Neural cell (in vitro differentiated cells): Measurements from ENCODE around the gene LGALSL.

Source experiments
- POLR2AphosphoS5 ChIP-seq: IDR thresholded peaks from 2 replicates; pipeline ENCODE4 v1.6.1; 2012
- TAF1 ChIP-seq: IDR thresholded peaks from 2 replicates; pipeline ENCODE4 v1.6.1; 2012; ENCODE audit warnings: low read depth
- TF ChIP-seq, protein P1 (sequence below): fragments of 450-650 bp; IDR thresholded peaks from 2 replicates; pipeline ENCODE4 v1.5.1; 2014; ENCODE audit warnings: antibody characterized with exemption, mild to moderate bottlenecking, moderate library complexity; ENCODE audit not compliant: poor library complexity, severe bottlenecking
- TF ChIP-seq, protein P2 (sequence below): IDR thresholded peaks from 2 replicates; pipeline ENCODE4 v1.6.1; 2012; ENCODE audit warnings: borderline replicate concordance

DNA sequence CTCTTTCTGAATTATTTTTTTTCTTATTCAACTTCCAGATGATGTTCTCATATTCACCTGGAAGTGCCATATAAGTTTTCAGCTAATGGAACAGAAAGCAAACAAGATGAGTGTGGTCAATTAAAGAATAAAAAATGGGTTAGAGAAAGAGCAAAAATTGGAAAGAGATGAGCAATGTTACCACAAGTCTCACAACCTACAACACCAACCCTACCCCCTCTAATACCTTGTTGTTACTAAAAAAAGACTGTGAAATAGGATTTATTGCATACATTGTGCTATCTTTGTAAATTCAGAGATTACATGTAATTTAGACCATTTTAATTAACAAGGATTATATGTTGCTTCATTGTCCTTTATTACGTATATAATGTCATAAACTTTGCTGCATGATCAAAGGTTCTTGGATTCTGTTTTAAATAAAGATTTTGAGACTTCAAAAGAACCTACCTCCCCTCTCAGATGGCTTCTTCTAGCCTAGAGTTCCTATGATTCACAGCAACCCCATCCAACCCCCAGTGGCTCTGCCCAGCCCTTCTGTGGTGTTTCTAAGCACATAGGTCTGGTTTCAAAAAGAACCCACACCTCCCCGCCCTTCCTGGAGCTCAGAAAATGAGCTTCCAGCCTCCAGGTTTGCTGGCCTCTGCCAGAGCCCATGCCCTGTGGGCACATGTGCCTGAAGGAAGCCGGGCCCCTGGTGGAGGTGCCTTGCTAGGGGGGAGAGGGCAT, 24.7 kb downstream of the LGALSL start:
- TF ChIP-seq, protein P1, sequence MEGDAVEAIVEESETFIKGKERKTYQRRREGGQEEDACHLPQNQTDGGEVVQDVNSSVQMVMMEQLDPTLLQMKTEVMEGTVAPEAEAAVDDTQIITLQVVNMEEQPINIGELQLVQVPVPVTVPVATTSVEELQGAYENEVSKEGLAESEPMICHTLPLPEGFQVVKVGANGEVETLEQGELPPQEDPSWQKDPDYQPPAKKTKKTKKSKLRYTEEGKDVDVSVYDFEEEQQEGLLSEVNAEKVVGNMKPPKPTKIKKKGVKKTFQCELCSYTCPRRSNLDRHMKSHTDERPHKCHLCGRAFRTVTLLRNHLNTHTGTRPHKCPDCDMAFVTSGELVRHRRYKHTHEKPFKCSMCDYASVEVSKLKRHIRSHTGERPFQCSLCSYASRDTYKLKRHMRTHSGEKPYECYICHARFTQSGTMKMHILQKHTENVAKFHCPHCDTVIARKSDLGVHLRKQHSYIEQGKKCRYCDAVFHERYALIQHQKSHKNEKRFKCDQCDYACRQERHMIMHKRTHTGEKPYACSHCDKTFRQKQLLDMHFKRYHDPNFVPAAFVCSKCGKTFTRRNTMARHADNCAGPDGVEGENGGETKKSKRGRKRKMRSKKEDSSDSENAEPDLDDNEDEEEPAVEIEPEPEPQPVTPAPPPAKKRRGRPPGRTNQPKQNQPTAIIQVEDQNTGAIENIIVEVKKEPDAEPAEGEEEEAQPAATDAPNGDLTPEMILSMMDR, result no peak
- TF ChIP-seq TAF1 (no peak), POLR2AphosphoS5 (no peak)
- TF ChIP-seq, protein P2, sequence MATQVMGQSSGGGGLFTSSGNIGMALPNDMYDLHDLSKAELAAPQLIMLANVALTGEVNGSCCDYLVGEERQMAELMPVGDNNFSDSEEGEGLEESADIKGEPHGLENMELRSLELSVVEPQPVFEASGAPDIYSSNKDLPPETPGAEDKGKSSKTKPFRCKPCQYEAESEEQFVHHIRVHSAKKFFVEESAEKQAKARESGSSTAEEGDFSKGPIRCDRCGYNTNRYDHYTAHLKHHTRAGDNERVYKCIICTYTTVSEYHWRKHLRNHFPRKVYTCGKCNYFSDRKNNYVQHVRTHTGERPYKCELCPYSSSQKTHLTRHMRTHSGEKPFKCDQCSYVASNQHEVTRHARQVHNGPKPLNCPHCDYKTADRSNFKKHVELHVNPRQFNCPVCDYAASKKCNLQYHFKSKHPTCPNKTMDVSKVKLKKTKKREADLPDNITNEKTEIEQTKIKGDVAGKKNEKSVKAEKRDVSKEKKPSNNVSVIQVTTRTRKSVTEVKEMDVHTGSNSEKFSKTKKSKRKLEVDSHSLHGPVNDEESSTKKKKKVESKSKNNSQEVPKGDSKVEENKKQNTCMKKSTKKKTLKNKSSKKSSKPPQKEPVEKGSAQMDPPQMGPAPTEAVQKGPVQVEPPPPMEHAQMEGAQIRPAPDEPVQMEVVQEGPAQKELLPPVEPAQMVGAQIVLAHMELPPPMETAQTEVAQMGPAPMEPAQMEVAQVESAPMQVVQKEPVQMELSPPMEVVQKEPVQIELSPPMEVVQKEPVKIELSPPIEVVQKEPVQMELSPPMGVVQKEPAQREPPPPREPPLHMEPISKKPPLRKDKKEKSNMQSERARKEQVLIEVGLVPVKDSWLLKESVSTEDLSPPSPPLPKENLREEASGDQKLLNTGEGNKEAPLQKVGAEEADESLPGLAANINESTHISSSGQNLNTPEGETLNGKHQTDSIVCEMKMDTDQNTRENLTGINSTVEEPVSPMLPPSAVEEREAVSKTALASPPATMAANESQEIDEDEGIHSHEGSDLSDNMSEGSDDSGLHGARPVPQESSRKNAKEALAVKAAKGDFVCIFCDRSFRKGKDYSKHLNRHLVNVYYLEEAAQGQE, result no peak
